Neural cell (in vitro differentiated cells): ENCODE data around the gene GPHN. TPM values are rescaled to one million over a fixed set of nuclear protein-coding genes. Genes with fewer than 3 reads are reported as not detected.

ENCODE experiments used
- H2AFZ ChIP-seq: fragments of 200-600, 300-800 bp; sonication (generic), shearing (Covaris generic); 2 replicates; pipeline ENCODE4 v1.6.0; 2014; ENCODE audit warnings: low read depth, mild to moderate bottlenecking, antibody characterized with exemption, low read length, moderate library complexity
- H3F3A ChIP-seq: fragments of 200-600 bp; shearing (Covaris generic); 2 replicates; pipeline ENCODE4 v1.6.1; 2016; ENCODE audit warnings: mild to moderate bottlenecking, moderate library complexity, mixed read lengths, antibody characterized with exemption, low read length; ENCODE audit not compliant: insufficient read depth, poor library complexity, severe bottlenecking
- H3K27ac ChIP-seq: fragments of 200-600, 300-800 bp; sonication (generic), shearing (Covaris generic); 2 replicates; pipeline ENCODE4 v1.5.1; 2014; ENCODE audit warnings: mild to moderate bottlenecking, low read length, moderate library complexity
- H3K27me3 ChIP-seq: fragments of 300-800, 200-600 bp; sonication (generic), shearing (Covaris generic); 2 replicates; pipeline ENCODE4 v1.6.0; 2014; ENCODE audit warnings: mild to moderate bottlenecking, low read depth, low read length, moderate library complexity; ENCODE audit not compliant: insufficient read depth
- H3K36me3 ChIP-seq: fragments of 300-800, 200-600 bp; sonication (generic), shearing (Covaris generic); 2 replicates; pipeline ENCODE4 v1.5.1; 2014; ENCODE audit warnings: mild to moderate bottlenecking, antibody characterized with exemption, low read length, moderate library complexity; ENCODE audit not compliant: insufficient read depth
- H3K4me2 ChIP-seq: fragments of 300-800, 200-600 bp; sonication (generic), shearing (Covaris generic); 2 replicates; pipeline ENCODE4 v1.6.0; 2014; ENCODE audit warnings: mild to moderate bottlenecking, low read length
- H3K4me3 ChIP-seq: fragments of 300-800, 200-600 bp; sonication (generic), shearing (Covaris generic); 2 replicates; pipeline ENCODE4 v1.5.1; 2014; ENCODE audit warnings: mild to moderate bottlenecking, low read length, moderate library complexity
- H3K79me2 ChIP-seq: fragments of 200-600 bp; shearing (Covaris generic); replicated peaks from 2 replicates; pipeline ENCODE4 v1.6.0; 2014; ENCODE audit warnings: mild to moderate bottlenecking, low read length, moderate library complexity; ENCODE audit not compliant: insufficient read depth
- H3K9ac ChIP-seq: fragments of 300-800, 200-600 bp; sonication (generic), shearing (Covaris generic); 2 replicates; pipeline ENCODE4 v1.6.1; 2016; ENCODE audit warnings: mild to moderate bottlenecking, low read length, mixed read lengths
- H3K9me2 ChIP-seq: fragments of 200-600 bp; shearing (Covaris generic); 2 replicates; pipeline ENCODE4 v1.6.1; 2016; ENCODE audit warnings: mild to moderate bottlenecking, low read length, mixed read lengths; ENCODE audit not compliant: insufficient read depth
- H3K9me3 ChIP-seq: fragments of 200-600, 300-800 bp; sonication (generic), shearing (Covaris generic); 2 replicates; pipeline ENCODE4 v1.6.1; 2016; ENCODE audit warnings: mild to moderate bottlenecking, mixed run types, low read length, moderate library complexity, mixed read lengths
- H4K20me1 ChIP-seq: fragments of 200-600 bp; shearing (Covaris generic); 2 replicates; pipeline ENCODE4 v1.6.1; 2016; ENCODE audit warnings: mild to moderate bottlenecking, mixed run types; ENCODE audit not compliant: insufficient read depth
- EP300 ChIP-seq: fragments of 450-650 bp; conservative IDR thresholded peaks from 2 replicates; pipeline ENCODE4 v1.6.1; 2014; ENCODE audit warnings: antibody characterized with exemption, mild to moderate bottlenecking, moderate library complexity; ENCODE audit not compliant: poor library complexity, severe bottlenecking
- EZH2 ChIP-seq: fragments of 200-600, 300-800 bp; shearing (Covaris generic), sonication (generic); IDR thresholded peaks from 2 replicates; pipeline ENCODE4 v1.6.1; 2014; ENCODE audit warnings: antibody characterized with exemption, low read length, borderline replicate concordance, mild to moderate bottlenecking; ENCODE audit not compliant: insufficient read depth, poor library complexity, severe bottlenecking
- MXI1 ChIP-seq: fragments of 450-650 bp; conservative IDR thresholded peaks from 2 replicates; pipeline ENCODE4 v1.6.1; 2014; ENCODE audit warnings: antibody characterized with exemption, mild to moderate bottlenecking; ENCODE audit not compliant: poor library complexity, severe bottlenecking
- POLR2AphosphoS5 ChIP-seq: IDR thresholded peaks from 2 replicates; pipeline ENCODE4 v1.6.1; 2012
- RAD21 ChIP-seq: fragments of 450-650 bp; conservative IDR thresholded peaks from 2 replicates; pipeline ENCODE4 v1.6.1; 2014; ENCODE audit warnings: antibody characterized with exemption, mild to moderate bottlenecking, moderate library complexity
- REST ChIP-seq: IDR thresholded peaks from 2 replicates; pipeline ENCODE4 v1.6.1; 2012; ENCODE audit warnings: borderline replicate concordance
- SMC3 ChIP-seq: fragments of 450-650 bp; conservative IDR thresholded peaks from 2 replicates; pipeline ENCODE4 v1.6.1; 2014; ENCODE audit warnings: antibody characterized with exemption, mild to moderate bottlenecking, moderate library complexity; ENCODE audit not compliant: poor library complexity
- TAF1 ChIP-seq: IDR thresholded peaks from 2 replicates; pipeline ENCODE4 v1.6.1; 2012; ENCODE audit warnings: low read depth
- polyA plus RNA-seq: library from polyadenylated mRNA; depleted of rRNA; stranded (reverse); fragments of >200 nt; gene quantifications from 2 replicates; pipeline ENCODE4 v1.2.3, GENCODE V29; 2014
- TF ChIP-seq, protein P1 (sequence below): fragments of 450-650 bp; IDR thresholded peaks from 2 replicates; pipeline ENCODE4 v1.5.1; 2014; ENCODE audit warnings: antibody characterized with exemption, mild to moderate bottlenecking, moderate library complexity; ENCODE audit not compliant: poor library complexity, severe bottlenecking

The GPHN gene
- polyA plus RNA-seq, 1 donor from 2014 or later, result 135 TPM

DNA sequence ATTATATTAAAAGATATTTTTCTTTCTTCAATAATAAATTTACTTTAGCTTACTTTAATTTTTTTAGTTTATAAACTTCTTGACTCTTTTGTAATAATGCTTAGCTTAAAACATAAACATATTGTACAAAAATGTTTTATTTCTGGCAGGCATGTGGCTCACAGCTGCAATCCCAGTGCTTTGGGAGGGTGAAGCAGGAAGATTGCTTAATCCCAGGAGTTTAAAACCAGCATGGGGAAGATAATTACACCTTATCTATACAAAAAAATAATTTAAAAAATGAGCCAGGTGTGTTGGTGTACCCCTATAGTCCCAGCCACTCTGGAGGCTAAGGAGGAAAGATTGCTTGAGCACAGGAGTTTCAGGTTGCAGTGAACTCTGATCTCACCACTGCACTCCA is 120.7 kb downstream of the GPHN start:
- no peaks in the 10 kb centered on the region for H3K9me2 ChIP-seq
- H3K9ac ChIP-seq, result no peak overlapping the region
- no peaks in the 10 kb centered on the region for H3K9me3 ChIP-seq
- H3K27me3 ChIP-seq, result no peaks in the 10 kb centered on the region
- H3F3A ChIP-seq, result no peaks in the 10 kb centered on the region
- no peak overlapping the region for H2AFZ ChIP-seq
- no peak for TF ChIP-seq MXI1
- TF ChIP-seq, protein P1, sequence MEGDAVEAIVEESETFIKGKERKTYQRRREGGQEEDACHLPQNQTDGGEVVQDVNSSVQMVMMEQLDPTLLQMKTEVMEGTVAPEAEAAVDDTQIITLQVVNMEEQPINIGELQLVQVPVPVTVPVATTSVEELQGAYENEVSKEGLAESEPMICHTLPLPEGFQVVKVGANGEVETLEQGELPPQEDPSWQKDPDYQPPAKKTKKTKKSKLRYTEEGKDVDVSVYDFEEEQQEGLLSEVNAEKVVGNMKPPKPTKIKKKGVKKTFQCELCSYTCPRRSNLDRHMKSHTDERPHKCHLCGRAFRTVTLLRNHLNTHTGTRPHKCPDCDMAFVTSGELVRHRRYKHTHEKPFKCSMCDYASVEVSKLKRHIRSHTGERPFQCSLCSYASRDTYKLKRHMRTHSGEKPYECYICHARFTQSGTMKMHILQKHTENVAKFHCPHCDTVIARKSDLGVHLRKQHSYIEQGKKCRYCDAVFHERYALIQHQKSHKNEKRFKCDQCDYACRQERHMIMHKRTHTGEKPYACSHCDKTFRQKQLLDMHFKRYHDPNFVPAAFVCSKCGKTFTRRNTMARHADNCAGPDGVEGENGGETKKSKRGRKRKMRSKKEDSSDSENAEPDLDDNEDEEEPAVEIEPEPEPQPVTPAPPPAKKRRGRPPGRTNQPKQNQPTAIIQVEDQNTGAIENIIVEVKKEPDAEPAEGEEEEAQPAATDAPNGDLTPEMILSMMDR, result no peak
- no peak for TF ChIP-seq POLR2AphosphoS5
- TF ChIP-seq EP300, result no peak
- TF ChIP-seq EZH2, result no peak
- no peak for TF ChIP-seq REST
- TF ChIP-seq RAD21, result no peak
- TF ChIP-seq SMC3, result no peak
- no peak for TF ChIP-seq TAF1
- H3K36me3 ChIP-seq, result no peaks in the 10 kb centered on the region
- H4K20me1 ChIP-seq, result no peaks in the 10 kb centered on the region
- H3K4me2 ChIP-seq, result no peak overlapping the region
- H3K27ac ChIP-seq, result no peak overlapping the region
- no peak overlapping the region for H3K4me3 ChIP-seq
- H3K79me2 ChIP-seq, result peaks cover 23% of the 10 kb centered on the region

- Histone ChIP-seq H3K9ac (no peak overlapping the region), H3K9me2 (no peaks in the 10 kb centered on the region), H3K36me3 (no peaks in the 10 kb centered on the region), H3K27me3 (no peaks in the 10 kb centered on the region), H3K9me3 (no peaks in the 10 kb centered on the region), H4K20me1 (no peaks in the 10 kb centered on the region), H3K4me3 (no peak overlapping the region), H3K79me2 (peaks cover 28% of the 10 kb centered on the region), H3K4me2 (no peak overlapping the region), H2AFZ (no peak overlapping the region), H3K27ac (no peak overlapping the region), H3F3A (no peaks in the 10 kb centered on the region)
- TF ChIP-seq EZH2 (no peak), RAD21 (no peak), SMC3 (no peak), EP300 (no peak), TAF1 (no peak), MXI1 (no peak), POLR2AphosphoS5 (no peak), REST (no peak)
- TF ChIP-seq, protein P1, result no peak
These were observed 121.6 kb downstream of the GPHN start for GRCh38 chr14:66629499-66629898.
